ENCODE measurements around the gene SPON1. TPM values are rescaled to one million over a fixed set of nuclear protein-coding genes. Genes with fewer than 3 reads are reported as not detected.

Gene SPON1
- total and polyA plus RNA-seq, 2 of the 8 experiments (the other 6 are each of a cell fraction or from before 2014, with no cell fraction given), result 1.5 to 5.4 TPM

DNA sequence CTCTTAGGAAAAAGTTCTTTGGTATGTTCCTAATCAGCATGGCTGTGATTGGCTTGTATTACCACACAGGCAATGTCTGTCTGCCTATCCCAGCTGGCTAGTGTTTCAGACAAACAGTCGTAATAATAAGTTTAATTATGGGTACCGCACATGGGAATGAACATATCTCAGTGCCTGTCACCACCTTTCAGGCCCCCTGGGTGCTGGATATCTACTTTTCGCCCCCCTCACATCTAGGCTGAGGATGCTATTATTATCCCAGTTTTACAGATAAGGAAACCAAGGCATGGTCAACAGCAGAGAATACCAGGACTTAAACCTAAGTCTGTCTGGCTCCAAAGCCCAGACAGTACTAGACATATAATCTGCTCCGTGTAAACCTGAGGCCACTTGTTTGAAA is 174.8 kb downstream of the SPON1 start:
- ChIA-PET POLR2A (ENCODE audit: partially characterized antibody) (no interaction called here), CTCF (ENCODE audit: partially characterized antibody) (interaction anchor here (0.9 to 1.7 kb wide), 4 partner anchors 11 to 367 kb away, joined by 3 to 5 read pairs (median 4); no protein-coding TSS in a partner anchor)
- H3K79me1 ChIP-seq (ENCODE audit: low read depth, low read length), result no peaks in the 10 kb centered on the region
- no peaks in the 10 kb centered on the region for H3K36me3 ChIP-seq (ENCODE audit: control insufficient read depth in 2 of 4, insufficient read depth in 4 of 4, low read length in 3 of 4)
- H3K9ac ChIP-seq (replicated peaks in 1 of 4; ENCODE audit: extremely low read depth in 1 of 4, low read depth in 3 of 4, low read length in 3 of 4), result no peak overlapping the region
- H3K4ac ChIP-seq (replicated peaks; ENCODE audit: insufficient read length, low read depth, low read length), result no peak overlapping the region
- H3K4me1 ChIP-seq (replicated peaks in 1 of 4; ENCODE audit: control insufficient read depth in 3 of 4, insufficient read depth in 4 of 4, low read length in 3 of 4), result no peaks in the 10 kb centered on the region
- no peak overlapping the region for H2BK120ac ChIP-seq (replicated peaks; ENCODE audit: low read depth, low read length)
- no peak overlapping the region for H3K56ac ChIP-seq (replicated peaks; ENCODE audit: insufficient read length, low read depth, low read length)
- H3K14ac ChIP-seq (ENCODE audit: insufficient read length), result no peak overlapping the region
- peaks cover 0 to 2% (median 0%) of the 10 kb centered on the region in 4 experiments; a peak in 1 of 7 replicates for H3K27me3 ChIP-seq (replicated peaks in 1 of 4; ENCODE audit: control insufficient read depth in 3 of 4, extremely low read depth in 1 of 4, insufficient read depth in 3 of 4, low read length in 3 of 4)
- no peaks in the 10 kb centered on the region for H4K20me1 ChIP-seq (replicated peaks in 1 of 2; ENCODE audit: control insufficient read depth in 1 of 2, insufficient read depth in 2 of 2, low read length in 2 of 2)
- H4K8ac ChIP-seq (ENCODE audit: extremely low read depth, insufficient read depth, low read length), result no peak overlapping the region
- H4K91ac ChIP-seq (replicated peaks; ENCODE audit: insufficient read length, low read length), result no peak overlapping the region
- no peak overlapping the region for H2BK12ac ChIP-seq (ENCODE audit: low read depth, low read length)
- H4K5ac ChIP-seq (ENCODE audit: insufficient read length, low read depth, low read length), result no peak overlapping the region
- no peaks in the 10 kb centered on the region for H3K79me2 ChIP-seq (ENCODE audit: control insufficient read depth in 1 of 2, insufficient read depth in 2 of 2, low read length in 2 of 2)
- H3K18ac ChIP-seq (ENCODE audit: extremely low read depth, low read length), result no peak overlapping the region
- H2AFZ ChIP-seq (ENCODE audit: low read length), result no peak overlapping the region
- H3K4me3 ChIP-seq (ENCODE audit: extremely low read depth in 1 of 4, insufficient read depth in 2 of 4, low read depth in 3 of 4, low read length in 4 of 4), result no peak overlapping the region
- DNase-seq (ENCODE audit: low read depth in 1 of 2, low spot score in 2 of 2) (no peak), FAIRE-seq (no peak)
- H2BK15ac ChIP-seq (ENCODE audit: low read length), result no peak overlapping the region
- TF ChIP-seq, protein P1, sequence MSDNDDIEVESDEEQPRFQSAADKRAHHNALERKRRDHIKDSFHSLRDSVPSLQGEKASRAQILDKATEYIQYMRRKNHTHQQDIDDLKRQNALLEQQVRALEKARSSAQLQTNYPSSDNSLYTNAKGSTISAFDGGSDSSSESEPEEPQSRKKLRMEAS (IDR thresholded peaks at IDR 0.05), result no peak
- TF ChIP-seq CTBP2 (IDR thresholded peaks at IDR 0.05; ENCODE audit: borderline replicate concordance, insufficient read depth, insufficient read length, low read length) (no peak), PHF8 (conservative IDR thresholded peaks at IDR 0.05; ENCODE audit: low read depth, low read length) (no peak), KDM5A (IDR thresholded peaks at IDR 0.05; ENCODE audit: low read length) (no peak), GTF2F1 (IDR thresholded peaks at IDR 0.05; ENCODE audit: borderline replicate concordance, low read depth, low read length) (no peak), ASH2L (IDR thresholded peaks at IDR 0.05; ENCODE audit: low read length) (no peak), JUN (IDR thresholded peaks at IDR 0.05; ENCODE audit: low read depth, low read length) (no peak), JUND (IDR thresholded peaks at IDR 0.05; ENCODE audit: low read length) (no peak), FOSL1 (IDR thresholded peaks at IDR 0.05; ENCODE audit: insufficient read depth, low read depth, low read length) (no peak)
- TF ChIP-seq, protein P2, sequence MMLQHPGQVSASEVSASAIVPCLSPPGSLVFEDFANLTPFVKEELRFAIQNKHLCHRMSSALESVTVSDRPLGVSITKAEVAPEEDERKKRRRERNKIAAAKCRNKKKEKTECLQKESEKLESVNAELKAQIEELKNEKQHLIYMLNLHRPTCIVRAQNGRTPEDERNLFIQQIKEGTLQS (IDR thresholded peaks at IDR 0.05; ENCODE audit: insufficient read depth, low read depth, low read length), result no peak
- no peak overlapping the region for H3K27ac ChIP-seq (ENCODE audit: low read depth, low read length)
- no peak overlapping the region for H3K23ac ChIP-seq (ENCODE audit: insufficient read length)
- no peaks in the 10 kb centered on the region for H3K9me3 ChIP-seq (ENCODE audit: insufficient read depth in 2 of 2, low read depth in 1 of 2, low read length in 1 of 2)
- WGBS, 2 experiments (ENCODE audit: extremely low coverage in 1 of 2, insufficient coverage in 1 of 2, insufficient read length in 1 of 2, insufficient replicate concordance in 2 of 2, low coverage in 1 of 2, low lambda C conversion rate in 2 of 2, missing lambda C conversion rate in 1 of 2), result 86% methylated on average over 4 of the region's 4 CpGs; no CpG with 5 or more reads in 1 of the 2 experiments
- no peak overlapping the region for H2AK5ac ChIP-seq (ENCODE audit: low read depth, low read length)
- no peak overlapping the region for H3K4me2 ChIP-seq (ENCODE audit: insufficient read depth in 1 of 2, low read depth in 2 of 2, low read length in 2 of 2)
- H2BK20ac ChIP-seq (ENCODE audit: low read length), result no peak overlapping the region
- H3K23me2 ChIP-seq (ENCODE audit: low read depth, low read length), result no peaks in the 10 kb centered on the region
- no peak overlapping the region for H2BK5ac ChIP-seq (ENCODE audit: low read depth, low read length)
